Measurements from ENCODE around the gene FHOD1. TPM values are rescaled to one million over a fixed set of nuclear protein-coding genes. Genes with fewer than 3 reads are reported as not detected.
A peak's percentile ranks its signal among the peaks of the same experiment; 100 is the strongest.

Gene FHOD1
- total and polyA plus RNA-seq, 2 of the 13 experiments (the other 11 are each of a cell fraction or from before 2014, with no cell fraction given) = 20.0 to 20.8 TPM

DNA sequence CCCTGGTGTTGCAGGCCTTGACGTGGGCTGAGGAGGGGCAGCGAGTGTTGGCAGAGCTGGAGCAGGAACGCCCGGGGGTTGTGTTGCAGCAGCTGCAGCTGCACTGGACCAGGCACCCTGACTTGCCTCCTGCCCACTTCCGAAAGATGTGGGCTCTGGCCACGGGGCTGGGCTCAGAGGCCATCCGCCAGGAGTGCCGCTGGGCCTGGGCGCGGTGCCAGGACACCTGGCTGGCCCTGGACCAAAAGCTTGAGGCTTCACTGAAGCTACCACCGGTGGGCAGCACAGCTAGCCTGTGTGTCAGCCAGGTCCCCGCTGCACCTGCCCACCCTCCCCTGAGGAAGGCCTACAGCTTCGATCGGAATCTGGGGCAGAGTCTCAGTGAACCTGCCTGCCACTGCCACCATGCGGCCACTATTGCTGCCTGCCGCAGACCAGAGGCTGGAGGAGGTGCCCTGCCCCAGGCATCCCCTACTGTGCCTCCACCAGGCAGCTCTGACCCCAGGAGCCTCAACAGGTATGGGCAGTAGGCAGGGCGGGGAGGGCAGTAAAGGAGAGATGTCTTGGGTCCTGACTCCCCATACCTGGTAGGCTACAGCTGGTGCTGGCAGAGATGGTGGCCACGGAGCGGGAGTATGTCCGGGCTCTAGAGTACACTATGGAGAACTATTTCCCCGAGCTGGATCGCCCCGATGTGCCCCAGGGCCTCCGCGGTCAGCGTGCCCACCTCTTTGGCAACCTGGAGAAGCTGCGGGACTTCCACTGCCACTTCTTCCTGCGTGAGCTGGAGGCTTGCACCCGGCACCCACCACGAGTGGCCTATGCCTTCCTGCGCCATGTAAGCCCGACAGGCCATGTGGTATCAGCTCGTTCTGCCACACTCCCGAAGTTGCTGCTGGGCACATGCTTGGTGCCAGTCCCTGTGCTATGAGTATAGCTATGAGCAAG lies 37.7 kb upstream of the FHOD1 start (continued):
- TF ChIP-seq, protein P1, sequence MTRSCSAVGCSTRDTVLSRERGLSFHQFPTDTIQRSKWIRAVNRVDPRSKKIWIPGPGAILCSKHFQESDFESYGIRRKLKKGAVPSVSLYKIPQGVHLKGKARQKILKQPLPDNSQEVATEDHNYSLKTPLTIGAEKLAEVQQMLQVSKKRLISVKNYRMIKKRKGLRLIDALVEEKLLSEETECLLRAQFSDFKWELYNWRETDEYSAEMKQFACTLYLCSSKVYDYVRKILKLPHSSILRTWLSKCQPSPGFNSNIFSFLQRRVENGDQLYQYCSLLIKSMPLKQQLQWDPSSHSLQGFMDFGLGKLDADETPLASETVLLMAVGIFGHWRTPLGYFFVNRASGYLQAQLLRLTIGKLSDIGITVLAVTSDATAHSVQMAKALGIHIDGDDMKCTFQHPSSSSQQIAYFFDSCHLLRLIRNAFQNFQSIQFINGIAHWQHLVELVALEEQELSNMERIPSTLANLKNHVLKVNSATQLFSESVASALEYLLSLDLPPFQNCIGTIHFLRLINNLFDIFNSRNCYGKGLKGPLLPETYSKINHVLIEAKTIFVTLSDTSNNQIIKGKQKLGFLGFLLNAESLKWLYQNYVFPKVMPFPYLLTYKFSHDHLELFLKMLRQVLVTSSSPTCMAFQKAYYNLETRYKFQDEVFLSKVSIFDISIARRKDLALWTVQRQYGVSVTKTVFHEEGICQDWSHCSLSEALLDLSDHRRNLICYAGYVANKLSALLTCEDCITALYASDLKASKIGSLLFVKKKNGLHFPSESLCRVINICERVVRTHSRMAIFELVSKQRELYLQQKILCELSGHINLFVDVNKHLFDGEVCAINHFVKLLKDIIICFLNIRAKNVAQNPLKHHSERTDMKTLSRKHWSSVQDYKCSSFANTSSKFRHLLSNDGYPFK (CRISPR knock-in tag; IDR thresholded peaks at IDR 0.05; ENCODE audit: borderline replicate concordance) = no peak
- TF ChIP-seq, protein P2, sequence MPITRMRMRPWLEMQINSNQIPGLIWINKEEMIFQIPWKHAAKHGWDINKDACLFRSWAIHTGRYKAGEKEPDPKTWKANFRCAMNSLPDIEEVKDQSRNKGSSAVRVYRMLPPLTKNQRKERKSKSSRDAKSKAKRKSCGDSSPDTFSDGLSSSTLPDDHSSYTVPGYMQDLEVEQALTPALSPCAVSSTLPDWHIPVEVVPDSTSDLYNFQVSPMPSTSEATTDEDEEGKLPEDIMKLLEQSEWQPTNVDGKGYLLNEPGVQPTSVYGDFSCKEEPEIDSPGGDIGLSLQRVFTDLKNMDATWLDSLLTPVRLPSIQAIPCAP (CRISPR knock-in tag; IDR thresholded peaks at IDR 0.05; ENCODE audit: low read depth) = no peak
- no peak for TF ChIP-seq ZNF225 (CRISPR knock-in tag; IDR thresholded peaks at IDR 0.05)
- no peak for TF ChIP-seq TP53 (CRISPR knock-in tag; conservative IDR thresholded peaks at IDR 0.05)
- TF ChIP-seq ZNF274 (CRISPR knock-in tag; IDR thresholded peaks at IDR 0.05) = no peak
- TF ChIP-seq, protein P3, sequence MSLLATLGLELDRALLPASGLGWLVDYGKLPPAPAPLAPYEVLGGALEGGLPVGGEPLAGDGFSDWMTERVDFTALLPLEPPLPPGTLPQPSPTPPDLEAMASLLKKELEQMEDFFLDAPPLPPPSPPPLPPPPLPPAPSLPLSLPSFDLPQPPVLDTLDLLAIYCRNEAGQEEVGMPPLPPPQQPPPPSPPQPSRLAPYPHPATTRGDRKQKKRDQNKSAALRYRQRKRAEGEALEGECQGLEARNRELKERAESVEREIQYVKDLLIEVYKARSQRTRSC (CRISPR knock-in tag; IDR thresholded peaks at IDR 0.05; ENCODE audit: low read depth) = no peak
- TF ChIP-seq ZNF577 (CRISPR knock-in tag; IDR thresholded peaks at IDR 0.05; ENCODE audit: borderline replicate concordance, low read depth) = no peak
- TF ChIP-seq, protein P4, sequence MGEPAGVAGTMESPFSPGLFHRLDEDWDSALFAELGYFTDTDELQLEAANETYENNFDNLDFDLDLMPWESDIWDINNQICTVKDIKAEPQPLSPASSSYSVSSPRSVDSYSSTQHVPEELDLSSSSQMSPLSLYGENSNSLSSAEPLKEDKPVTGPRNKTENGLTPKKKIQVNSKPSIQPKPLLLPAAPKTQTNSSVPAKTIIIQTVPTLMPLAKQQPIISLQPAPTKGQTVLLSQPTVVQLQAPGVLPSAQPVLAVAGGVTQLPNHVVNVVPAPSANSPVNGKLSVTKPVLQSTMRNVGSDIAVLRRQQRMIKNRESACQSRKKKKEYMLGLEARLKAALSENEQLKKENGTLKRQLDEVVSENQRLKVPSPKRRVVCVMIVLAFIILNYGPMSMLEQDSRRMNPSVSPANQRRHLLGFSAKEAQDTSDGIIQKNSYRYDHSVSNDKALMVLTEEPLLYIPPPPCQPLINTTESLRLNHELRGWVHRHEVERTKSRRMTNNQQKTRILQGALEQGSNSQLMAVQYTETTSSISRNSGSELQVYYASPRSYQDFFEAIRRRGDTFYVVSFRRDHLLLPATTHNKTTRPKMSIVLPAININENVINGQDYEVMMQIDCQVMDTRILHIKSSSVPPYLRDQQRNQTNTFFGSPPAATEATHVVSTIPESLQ (CRISPR knock-in tag; conservative IDR thresholded peaks at IDR 0.05) = no peak
- TF ChIP-seq ZBTB8A (CRISPR knock-in tag; IDR thresholded peaks at IDR 0.05; ENCODE audit: borderline replicate concordance, low read depth) = no peak
- no peak for TF ChIP-seq ZC3H13 (CRISPR knock-in tag; IDR thresholded peaks at IDR 0.05)
- TF ChIP-seq SETDB1 (CRISPR knock-in tag; IDR thresholded peaks at IDR 0.05; ENCODE audit: borderline replicate concordance) = no peak
- TF ChIP-seq, protein P5, sequence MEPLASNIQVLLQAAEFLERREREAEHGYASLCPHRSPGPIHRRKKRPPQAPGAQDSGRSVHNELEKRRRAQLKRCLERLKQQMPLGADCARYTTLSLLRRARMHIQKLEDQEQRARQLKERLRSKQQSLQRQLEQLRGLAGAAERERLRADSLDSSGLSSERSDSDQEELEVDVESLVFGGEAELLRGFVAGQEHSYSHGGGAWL (CRISPR knock-in tag; IDR thresholded peaks at IDR 0.05) = no peak
- TF ChIP-seq ZBTB38 (CRISPR knock-in tag; IDR thresholded peaks at IDR 0.05) = no peak
- TF ChIP-seq, protein P6, sequence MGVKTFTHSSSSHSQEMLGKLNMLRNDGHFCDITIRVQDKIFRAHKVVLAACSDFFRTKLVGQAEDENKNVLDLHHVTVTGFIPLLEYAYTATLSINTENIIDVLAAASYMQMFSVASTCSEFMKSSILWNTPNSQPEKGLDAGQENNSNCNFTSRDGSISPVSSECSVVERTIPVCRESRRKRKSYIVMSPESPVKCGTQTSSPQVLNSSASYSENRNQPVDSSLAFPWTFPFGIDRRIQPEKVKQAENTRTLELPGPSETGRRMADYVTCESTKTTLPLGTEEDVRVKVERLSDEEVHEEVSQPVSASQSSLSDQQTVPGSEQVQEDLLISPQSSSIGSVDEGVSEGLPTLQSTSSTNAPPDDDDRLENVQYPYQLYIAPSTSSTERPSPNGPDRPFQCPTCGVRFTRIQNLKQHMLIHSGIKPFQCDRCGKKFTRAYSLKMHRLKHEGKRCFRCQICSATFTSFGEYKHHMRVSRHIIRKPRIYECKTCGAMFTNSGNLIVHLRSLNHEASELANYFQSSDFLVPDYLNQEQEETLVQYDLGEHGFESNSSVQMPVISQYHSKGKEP (CRISPR knock-in tag; IDR thresholded peaks at IDR 0.05) = no peak
- TF ChIP-seq SP140L (CRISPR knock-in tag; IDR thresholded peaks at IDR 0.05; ENCODE audit: borderline replicate concordance) = no peak
- TF ChIP-seq, protein P7, sequence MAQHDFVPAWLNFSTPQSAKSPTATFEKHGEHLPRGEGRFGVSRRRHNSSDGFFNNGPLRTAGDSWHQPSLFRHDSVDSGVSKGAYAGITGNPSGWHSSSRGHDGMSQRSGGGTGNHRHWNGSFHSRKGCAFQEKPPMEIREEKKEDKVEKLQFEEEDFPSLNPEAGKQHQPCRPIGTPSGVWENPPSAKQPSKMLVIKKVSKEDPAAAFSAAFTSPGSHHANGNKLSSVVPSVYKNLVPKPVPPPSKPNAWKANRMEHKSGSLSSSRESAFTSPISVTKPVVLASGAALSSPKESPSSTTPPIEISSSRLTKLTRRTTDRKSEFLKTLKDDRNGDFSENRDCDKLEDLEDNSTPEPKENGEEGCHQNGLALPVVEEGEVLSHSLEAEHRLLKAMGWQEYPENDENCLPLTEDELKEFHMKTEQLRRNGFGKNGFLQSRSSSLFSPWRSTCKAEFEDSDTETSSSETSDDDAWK (CRISPR knock-in tag; IDR thresholded peaks at IDR 0.05) = no peak
- no peak for TF ChIP-seq ZNF431 (CRISPR knock-in tag; IDR thresholded peaks at IDR 0.05; ENCODE audit: borderline replicate concordance, low read depth)
- TF ChIP-seq RARA (CRISPR knock-in tag; IDR thresholded peaks at IDR 0.05) = peak; percentile 60; the same call in 1 of the 2 replicates
